Right atrium auricular region (tissue), 2 donors: Measurements from ENCODE around the gene GLB1L3. TPM values are rescaled to one million over a fixed set of nuclear protein-coding genes. Genes with fewer than 3 reads are reported as not detected.

Experiments
- DNase-seq: peaks from one replicate; pipeline ENCODE4 v3.0.0-alpha.2; 2019; ENCODE audit warnings: low spot score
- H3K27ac ChIP-seq, 2 donors: fragments of 200-600 bp; sonication (generic); 1 replicate in 1 of 2; 2 replicates in 1 of 2; pipeline ENCODE4 v1.5.1; 2016 to 2019
- H3K27me3 ChIP-seq, 2 donors: fragments of 200-600 bp; sonication (generic); one replicate each; pipeline versions ENCODE4 v1.5.1 to v1.6.0; 2017 to 2019
- H3K36me3 ChIP-seq: fragments of 200-600 bp; sonication (generic); one replicate; pipeline ENCODE4 v1.5.1; 2016
- H3K4me1 ChIP-seq, 2 donors: fragments of 200-600 bp; sonication (generic); one replicate each; pipeline versions ENCODE4 v1.5.1 to v1.6.0; 2017 to 2019
- H3K4me3 ChIP-seq, 2 donors: fragments of 200-600 bp; sonication (generic); 1 replicate in 1 of 2; 2 replicates in 1 of 2; pipeline ENCODE4 v1.5.1; 2017 to 2019; ENCODE audit warnings: mild to moderate bottlenecking in 1 of 2, moderate library complexity in 1 of 2
- H3K9me3 ChIP-seq, 2 donors: fragments of 200-600 bp; sonication (generic); one replicate each; pipeline ENCODE4 v1.5.1; 2019
- CTCF ChIP-seq, 2 donors: fragments of 200-600 bp; sonication (generic); IDR thresholded peaks; one replicate each; pipeline ENCODE4 v1.5.1; 2019; ENCODE audit warnings: antibody characterized with exemption in 2 of 2
- total RNA-seq, 2 donors: library from RNA; depleted of rRNA; stranded (reverse); fragments of >200 nt; gene quantifications; one replicate each; pipeline ENCODE4 v1.1.0, GENCODE V29; 2016

Gene GLB1L3
- total RNA-seq, 2 donors from 2014 or later: not detected

GRCh38 chr11:134266440-134266839 is 9.7 kb upstream of the GLB1L3 start:
- H3K27me3 ChIP-seq: no peaks in the 10 kb centered on the region
- no peaks in the 10 kb centered on the region for H3K9me3 ChIP-seq
- no peaks in the 10 kb centered on the region for H3K4me1 ChIP-seq
- DNase-seq: no peak
- no peak overlapping the region for H3K4me3 ChIP-seq
- peaks cover 24% of the 10 kb centered on the region for H3K36me3 ChIP-seq
- H3K27ac ChIP-seq: no peak overlapping the region
- TF ChIP-seq CTCF (IDR thresholded peaks at IDR 0.05): no peak

GRCh38 chr11:134266841-134267251 is 9.3 kb upstream of the GLB1L3 start:
- no peak for DNase-seq
- no peak overlapping the region for H3K27ac ChIP-seq
- no peaks in the 10 kb centered on the region for H3K9me3 ChIP-seq
- no peak for TF ChIP-seq CTCF (IDR thresholded peaks at IDR 0.05)
- H3K4me3 ChIP-seq: no peak overlapping the region
- H3K4me1 ChIP-seq: no peaks in the 10 kb centered on the region
- peaks cover 20% of the 10 kb centered on the region for H3K36me3 ChIP-seq
- no peaks in the 10 kb centered on the region for H3K27me3 ChIP-seq

GRCh38 chr11:134267461-134267860 is 8.7 kb upstream of the GLB1L3 start:
- no peak for TF ChIP-seq CTCF (IDR thresholded peaks at IDR 0.05)
- H3K27ac ChIP-seq: no peak overlapping the region
- peaks cover 0 to 3% of the 10 kb centered on the region in 2 donors for H3K27me3 ChIP-seq
- H3K4me3 ChIP-seq: no peak overlapping the region
- peaks cover 14% of the 10 kb centered on the region for H3K36me3 ChIP-seq
- no peaks in the 10 kb centered on the region for H3K9me3 ChIP-seq
- H3K4me1 ChIP-seq: no peaks in the 10 kb centered on the region
- no peak for DNase-seq

- H3K27ac ChIP-seq: no peak overlapping the region
- no peaks in the 10 kb centered on the region for H3K4me1 ChIP-seq
- H3K4me3 ChIP-seq: no peak overlapping the region
- H3K36me3 ChIP-seq: peaks cover 9% of the 10 kb centered on the region
- TF ChIP-seq CTCF (IDR thresholded peaks at IDR 0.05): no peak
- H3K9me3 ChIP-seq: no peaks in the 10 kb centered on the region
- peaks cover 2 to 3% of the 10 kb centered on the region in 2 donors for H3K27me3 ChIP-seq
- no peak for DNase-seq
These were observed 8.2 kb upstream of the GLB1L3 start for GRCh38 chr11:134267966-134268365.

GRCh38 chr11:134270250-134270714 is 5.9 kb upstream of the GLB1L3 start:
- no peak overlapping the region for H3K4me3 ChIP-seq
- no peak overlapping the region for H3K27ac ChIP-seq
- DNase-seq: no peak
- no peaks in the 10 kb centered on the region for H3K9me3 ChIP-seq
- H3K27me3 ChIP-seq: peaks cover 13 to 25% of the 10 kb centered on the region in 2 donors
- peaks cover 0 to under 1% of the 10 kb centered on the region in 2 donors for H3K4me1 ChIP-seq
- no peaks in the 10 kb centered on the region for H3K36me3 ChIP-seq
- TF ChIP-seq CTCF (IDR thresholded peaks at IDR 0.05): no peak

GRCh38 chr11:134271978-134272377 is 4.2 kb upstream of the GLB1L3 start:
- Histone ChIP-seq H3K27ac (no peak overlapping the region), H3K36me3 (no peaks in the 10 kb centered on the region), H3K9me3 (no peaks in the 10 kb centered on the region), H3K27me3 (peaks cover 24 to 41% of the 10 kb centered on the region in 2 donors), H3K4me3 (no peak overlapping the region), H3K4me1 (peaks cover 0 to 17% of the 10 kb centered on the region in 2 donors)
- TF ChIP-seq CTCF (IDR thresholded peaks at IDR 0.05): no peak
- no peak for DNase-seq
